Renal pelvis (tissue), 4 donors: ENCODE results near the gene EDRF1. TPM values are rescaled to one million over a fixed set of nuclear protein-coding genes. Genes with fewer than 3 reads are reported as not detected.

ENCODE experiments used
- DNase-seq: peaks from one replicate; pipeline ENCODE4 v3.0.0-alpha.2; 2013
- polyA plus RNA-seq, 3 donors: library from polyadenylated mRNA; unstranded; fragments of 120-200 nt; gene quantifications; one replicate each; pipeline ENCODE4 v1.2.1, GENCODE V29; 2013; ENCODE audit not compliant: insufficient read length in 3 of 3

Gene EDRF1
- polyA plus RNA-seq, 3 donors: 31.5 to 45.8 (median 45.0) TPM

DNA sequence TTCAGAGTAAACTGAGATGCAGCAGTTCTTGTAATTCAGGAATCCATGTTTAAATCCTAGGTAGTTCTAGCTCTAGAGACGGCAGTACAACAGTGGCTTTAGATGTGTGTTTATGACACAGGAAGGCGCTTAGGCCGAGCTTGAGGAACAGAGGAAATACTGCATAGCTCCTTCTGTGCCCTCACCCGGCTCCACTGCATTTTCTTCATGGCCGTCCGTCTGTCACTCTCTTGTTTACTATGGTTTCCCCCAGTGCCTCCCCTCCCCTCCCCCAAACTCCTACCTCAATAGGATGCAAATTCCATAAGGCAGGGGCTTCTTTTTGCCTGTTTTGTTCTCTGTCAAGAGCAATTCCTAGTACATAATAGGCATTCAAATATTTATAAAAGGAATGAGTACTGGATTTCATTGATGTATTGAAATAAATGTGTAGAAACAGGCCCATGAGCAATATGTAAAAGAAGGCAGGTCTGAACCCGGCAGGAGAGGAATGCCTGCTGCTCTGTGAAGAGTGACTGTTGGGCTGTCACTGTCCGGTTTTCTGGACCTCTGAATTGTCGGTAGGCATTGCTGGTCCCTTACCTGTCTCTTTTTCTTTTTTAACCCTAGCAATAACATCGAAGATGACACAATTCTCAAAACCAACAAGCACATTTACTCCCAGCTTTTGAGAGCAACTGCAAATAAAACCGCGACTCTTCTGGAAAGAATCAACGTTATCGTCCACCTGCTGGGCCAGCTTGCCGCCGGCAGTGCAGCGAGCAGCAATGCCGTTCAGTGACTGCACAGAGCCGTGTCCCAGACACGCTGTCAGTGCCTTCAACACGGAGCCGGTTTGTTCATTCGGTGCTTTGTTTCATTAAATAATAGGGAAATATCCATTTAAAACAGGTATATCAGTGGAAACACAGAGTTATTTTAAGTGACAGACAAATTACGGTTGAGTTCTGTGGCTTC, 43.5 kb downstream of the EDRF1 start:
- DNase-seq: no peak

DNA sequence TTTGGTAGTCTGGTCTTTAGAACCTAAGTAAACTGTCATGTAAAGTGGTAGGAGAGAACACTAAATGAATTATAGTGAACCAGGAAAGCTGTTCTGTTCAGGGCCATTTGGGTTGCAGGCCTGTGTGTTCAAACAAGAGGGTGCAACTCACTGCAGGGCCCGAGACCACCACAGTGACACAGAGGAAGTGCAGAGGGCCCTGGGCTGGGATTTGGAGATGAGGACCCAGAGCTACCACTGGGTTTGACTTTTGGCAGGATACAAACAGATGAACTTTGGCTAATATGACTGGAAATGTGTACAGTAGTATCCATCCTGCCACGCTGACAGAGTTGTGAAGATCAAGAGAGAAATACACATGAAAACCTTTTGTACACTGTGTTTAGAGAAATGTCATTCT, 46.3 kb downstream of the EDRF1 start:
- DNase-seq: no peak

DNA sequence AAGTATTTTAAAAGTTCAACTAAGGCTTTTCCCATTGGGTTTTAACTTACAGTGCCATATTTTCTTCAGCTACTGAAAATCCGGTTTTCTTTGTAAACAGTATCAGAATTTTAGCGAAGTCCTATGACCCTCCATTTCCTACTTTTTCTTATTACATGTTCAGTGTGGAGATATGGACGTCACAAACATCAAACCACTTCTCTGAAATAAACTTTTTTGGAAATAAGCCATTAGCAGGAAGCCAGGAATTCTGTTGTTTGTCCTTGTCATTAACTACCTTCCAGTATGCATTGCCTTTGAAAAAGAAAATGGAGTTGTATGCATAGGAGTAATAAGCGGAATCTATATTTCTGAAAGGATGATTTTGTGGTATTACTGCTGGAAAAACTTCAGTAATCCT, 47.0 kb downstream of the EDRF1 start:
- no peak for DNase-seq

GRCh38 chr10:125768219-125768855, 48.8 kb downstream of the EDRF1 start:
- peak; percentile 58 for DNase-seq

DNA sequence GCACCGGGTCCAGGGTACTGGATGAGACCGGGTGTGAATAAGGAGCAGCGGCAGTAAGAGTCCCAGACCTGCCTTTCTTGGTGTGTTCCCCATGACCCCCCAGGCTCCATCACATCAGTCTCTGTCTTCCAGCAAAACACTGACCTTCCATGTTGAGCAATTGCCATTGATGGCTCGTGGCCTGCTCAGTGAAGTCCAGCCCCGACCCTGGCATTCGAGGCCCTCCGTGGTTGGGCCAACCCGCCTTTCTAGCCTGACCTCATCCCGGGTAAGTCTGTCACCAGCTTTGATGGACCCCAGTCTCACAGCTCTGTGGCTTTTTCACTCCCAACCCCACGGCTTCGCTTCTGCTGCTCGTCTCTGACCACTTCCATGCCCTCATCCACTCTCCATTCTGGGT, 49.7 kb downstream of the EDRF1 start:
- no peak for DNase-seq

DNA sequence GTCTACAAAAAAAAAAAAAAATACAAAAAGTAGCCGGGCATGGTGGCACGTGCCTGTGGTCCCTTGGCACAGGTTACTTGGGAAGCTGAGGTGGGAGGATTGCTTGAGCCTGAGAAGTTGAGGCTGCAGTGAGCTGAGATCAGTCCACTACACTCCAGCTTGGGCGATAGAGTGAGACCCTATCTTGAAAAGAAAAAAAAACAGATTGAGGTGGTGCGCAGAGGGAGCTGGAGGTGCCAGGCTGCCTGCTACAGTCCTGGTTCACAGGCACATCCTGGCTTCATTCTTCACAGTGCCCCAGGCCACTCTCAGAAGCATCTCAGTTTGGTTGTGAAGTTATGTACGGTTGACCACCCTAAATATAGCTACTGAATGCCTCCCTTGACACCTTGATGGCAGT, 51.3 kb downstream of the EDRF1 start:
- no peak for DNase-seq

- no peak for DNase-seq
These were observed 52.8 kb downstream of the EDRF1 start for GRCh38 chr10:125772112-125772863.

DNA sequence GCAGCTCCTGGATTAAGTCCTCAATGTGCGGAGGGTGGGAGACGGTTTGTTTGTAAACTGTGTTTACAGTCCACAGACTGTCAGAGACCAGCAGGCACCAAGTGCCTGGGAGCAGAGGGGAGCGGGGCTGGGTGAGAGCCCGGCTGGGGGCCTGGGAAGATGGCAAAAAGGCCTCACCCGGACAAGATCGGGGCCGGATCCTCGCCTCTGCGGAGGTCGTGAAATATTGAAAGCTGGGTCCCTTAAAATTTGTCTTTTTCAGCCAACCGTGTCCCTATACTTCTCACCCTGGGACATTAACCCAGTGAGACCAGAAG, 53.3 kb downstream of the EDRF1 start:
- DNase-seq: no peak

DNA sequence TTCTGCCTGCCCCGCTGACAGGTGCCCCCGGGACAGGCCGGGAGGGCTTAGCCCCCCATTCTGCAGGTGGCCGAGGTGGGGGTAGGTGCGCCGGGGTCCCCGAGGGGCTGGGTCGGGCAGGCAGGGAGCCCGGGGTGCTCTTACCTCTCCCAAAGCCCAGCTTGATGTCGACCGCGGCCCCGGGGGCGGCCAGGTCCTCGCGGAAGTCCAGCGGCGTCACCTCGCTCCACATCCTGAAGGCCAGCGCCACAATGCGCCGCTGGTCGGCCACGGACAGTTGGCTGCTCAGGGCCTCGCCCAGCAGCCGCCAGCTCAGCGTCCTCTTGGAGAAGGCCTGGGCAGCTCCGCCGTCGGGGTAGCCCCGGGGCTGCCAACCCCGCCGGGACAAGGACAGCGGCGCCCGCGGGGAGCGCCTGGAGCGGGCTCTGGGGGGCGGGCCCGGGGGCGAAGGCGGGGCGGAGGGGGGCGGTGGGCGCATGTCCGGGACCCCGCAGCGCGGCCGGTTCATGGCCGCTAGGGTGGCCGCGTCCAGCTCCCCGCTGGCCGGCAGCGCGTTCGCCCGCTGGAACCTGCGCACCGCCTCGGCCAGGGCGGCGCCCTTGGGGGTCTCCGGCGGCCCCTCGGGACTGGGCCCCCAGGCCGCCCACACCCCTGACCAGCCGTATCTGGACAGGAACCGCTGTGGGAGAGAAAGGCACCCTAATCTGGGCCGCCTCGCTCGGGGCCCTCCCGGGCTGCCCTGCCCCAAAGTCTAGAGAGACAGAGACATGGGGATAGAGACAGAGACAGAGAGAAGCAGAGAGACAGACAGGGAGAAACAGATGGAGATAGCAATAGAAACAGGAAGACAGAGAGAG, 54.4 kb downstream of the EDRF1 start:
- no peak for DNase-seq

- DNase-seq: no peak
These were observed 55.2 kb downstream of the EDRF1 start for GRCh38 chr10:125774581-125775191.

DNA sequence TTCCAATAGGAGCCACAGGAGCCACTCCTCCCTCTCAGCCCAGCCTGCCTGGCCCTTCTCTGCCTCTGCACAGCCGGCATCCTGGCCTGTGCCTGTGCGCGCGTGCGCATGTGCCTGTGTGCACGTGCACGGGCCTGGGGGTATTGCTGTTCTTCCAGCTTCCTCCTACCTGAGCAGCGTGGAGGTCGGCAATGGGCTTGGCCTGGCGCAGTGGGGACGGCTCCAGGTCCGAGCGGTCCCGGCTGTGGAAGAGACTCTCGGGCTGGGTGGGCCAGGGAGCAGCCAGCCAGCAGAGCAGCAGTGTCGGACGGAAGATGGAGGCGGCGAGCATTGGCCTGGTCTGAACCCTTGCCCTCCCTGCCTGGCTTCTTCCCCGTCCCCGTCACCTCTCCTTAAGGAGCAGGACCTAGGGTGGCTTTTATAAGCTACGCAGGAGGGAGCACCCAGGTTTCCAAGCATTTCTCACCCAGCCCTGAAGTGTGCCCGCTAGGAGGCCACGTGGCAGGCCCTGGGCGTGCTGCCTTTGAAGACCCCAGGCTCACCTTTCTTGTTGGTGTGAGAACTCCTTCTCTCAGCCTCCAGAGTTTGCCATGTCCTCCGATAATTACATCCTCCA, 56.1 kb downstream of the EDRF1 start, which contains the start of gene MMP21:
TSS of gene MMP21 (minus strand) at position 331 of the 616 bp plus-strand sequence. CDS start at position 331, 0 bp downstream.
- no peak for DNase-seq

- no peak for DNase-seq
These were observed 58.3 kb downstream of the EDRF1 start for GRCh38 chr10:125777806-125778205.

- DNase-seq: no peak
These were observed 59.0 kb downstream of the EDRF1 start for GRCh38 chr10:125778556-125778955.

GRCh38 chr10:125779403-125780327, 60.2 kb downstream of the EDRF1 start:
- no peak for DNase-seq

GRCh38 chr10:125781374-125781773, 61.9 kb downstream of the EDRF1 start:
- DNase-seq: no peak

DNA sequence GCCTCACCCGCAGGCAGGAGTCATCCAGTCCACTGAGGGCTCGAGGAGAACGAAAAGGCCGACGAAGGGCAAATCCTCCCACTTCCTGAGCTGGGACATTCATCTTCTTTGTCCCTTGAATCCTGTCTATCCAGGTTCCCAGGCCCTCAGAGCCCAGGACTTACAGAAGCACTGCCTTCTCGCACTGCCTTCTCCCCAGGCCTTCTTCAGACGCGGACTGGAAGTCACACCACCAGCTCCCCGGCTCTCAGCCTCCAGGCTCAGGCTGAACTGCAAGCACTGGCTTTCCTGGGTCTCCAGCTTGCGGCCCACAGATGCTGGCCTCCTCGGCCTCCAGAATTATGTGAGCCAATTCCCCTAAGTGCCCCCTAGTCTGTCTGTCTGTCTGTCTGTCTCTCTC, 62.5 kb downstream of the EDRF1 start:
- DNase-seq: no peak

DNA sequence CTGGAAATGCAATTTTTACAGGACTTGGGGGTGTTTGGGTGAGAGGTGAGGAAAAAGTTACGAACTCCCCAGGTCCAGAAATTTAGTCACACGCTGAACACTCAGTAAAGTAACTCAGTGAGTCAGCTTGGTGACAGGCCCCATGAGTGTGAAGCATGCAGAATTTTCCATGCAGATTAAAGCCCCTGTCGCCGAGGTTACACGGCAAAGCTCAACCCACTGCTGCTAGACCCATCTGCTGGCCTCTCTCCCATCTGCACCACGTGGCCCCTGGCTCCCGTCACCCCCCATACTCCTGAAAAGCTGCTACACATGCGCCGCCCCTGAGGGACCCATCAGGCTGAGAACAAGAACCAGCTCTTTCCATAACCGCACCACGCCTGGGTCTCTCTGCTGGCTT, 63.1 kb downstream of the EDRF1 start:
- DNase-seq: no peak

DNA sequence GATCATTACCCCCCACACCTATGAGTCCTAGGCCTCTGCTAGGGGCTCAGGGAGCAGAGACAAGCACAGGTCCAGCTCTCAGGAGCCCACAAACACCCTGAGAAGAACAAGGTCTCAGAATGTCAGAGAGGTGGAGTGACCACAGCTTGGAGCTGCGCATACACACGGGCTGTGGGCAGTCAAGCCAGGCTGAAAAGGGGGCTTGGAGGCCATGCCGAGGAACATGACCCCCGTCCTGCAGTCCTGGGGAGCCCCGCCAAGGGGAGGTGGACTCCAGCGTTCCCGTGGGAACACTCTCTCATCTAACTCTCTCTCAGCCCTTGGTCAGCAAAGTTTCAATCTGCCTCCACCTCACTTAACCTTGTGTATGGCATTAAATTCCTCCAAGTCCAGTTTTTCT, 63.9 kb downstream of the EDRF1 start:
- DNase-seq: no peak

- no peak for DNase-seq
These were observed 64.4 kb downstream of the EDRF1 start for GRCh38 chr10:125783957-125784356.

GRCh38 chr10:125785791-125786190, 66.3 kb downstream of the EDRF1 start:
- DNase-seq: no peak
